Raji (cell line): Measurements from ENCODE around the gene ELOVL2.

Source experiments
- POLR2A ChIP-seq: IDR thresholded peaks from 2 replicates; pipeline ENCODE4 v1.6.1; 2011; ENCODE audit warnings: low read depth, low read length, control low read depth; ENCODE audit not compliant: insufficient read depth

ELOVL2 gene

DNA sequence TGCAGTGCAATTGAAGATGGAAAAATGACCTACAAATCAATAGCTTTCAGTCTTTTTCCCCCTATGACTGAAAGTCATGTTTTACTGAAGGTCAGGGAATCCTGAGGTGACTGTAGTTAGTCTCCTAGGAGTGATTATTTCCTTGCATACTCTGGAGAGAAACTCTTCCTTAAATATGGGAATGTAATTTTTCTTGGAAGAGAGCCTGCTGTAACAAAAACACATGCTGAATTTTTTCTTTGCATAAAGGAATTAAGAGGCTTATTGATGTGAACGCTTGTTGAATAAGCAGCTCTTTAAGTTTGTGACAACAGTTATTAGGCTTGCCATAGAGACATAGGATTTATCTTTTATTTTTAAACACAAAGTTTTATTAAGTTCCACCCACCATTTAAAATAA is 64.5 kb downstream of the ELOVL2 start:
- TF ChIP-seq POLR2A = no peak

DNA sequence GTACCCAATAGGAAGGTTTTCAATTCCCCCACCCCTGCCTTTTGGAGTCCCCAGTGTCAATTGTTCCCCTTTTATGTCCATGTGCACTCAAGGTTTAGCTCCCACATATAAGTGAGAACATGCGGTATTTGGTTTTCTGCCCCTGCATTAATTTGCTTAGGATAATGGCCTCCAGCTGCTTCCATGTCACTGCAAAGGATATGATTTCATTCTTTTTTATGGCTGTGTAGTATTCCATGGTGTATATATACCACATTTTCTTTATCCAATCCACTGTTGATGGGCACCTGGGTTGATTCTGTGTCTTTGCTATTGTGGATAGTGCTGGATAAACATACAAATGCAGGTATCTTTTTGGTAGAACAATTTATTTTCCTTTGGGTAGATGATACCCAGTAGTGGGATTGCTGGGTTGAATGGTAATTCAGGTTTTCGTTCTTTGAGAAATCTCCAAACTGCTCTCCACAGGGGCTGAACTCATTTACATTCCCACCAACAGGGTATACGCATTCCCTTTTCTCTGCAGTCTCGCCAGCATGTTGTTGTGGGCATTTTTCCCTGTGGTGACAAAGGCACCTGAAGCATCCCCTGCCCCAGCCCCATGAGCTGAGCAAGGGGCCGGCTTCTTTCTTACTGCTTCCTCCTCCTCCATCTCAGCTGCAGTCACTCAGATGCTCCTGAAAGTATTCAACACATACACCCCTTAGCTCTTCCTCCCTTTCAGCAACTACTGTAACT is 66.7 kb downstream of the ELOVL2 start:
- TF ChIP-seq POLR2A = no peak

DNA sequence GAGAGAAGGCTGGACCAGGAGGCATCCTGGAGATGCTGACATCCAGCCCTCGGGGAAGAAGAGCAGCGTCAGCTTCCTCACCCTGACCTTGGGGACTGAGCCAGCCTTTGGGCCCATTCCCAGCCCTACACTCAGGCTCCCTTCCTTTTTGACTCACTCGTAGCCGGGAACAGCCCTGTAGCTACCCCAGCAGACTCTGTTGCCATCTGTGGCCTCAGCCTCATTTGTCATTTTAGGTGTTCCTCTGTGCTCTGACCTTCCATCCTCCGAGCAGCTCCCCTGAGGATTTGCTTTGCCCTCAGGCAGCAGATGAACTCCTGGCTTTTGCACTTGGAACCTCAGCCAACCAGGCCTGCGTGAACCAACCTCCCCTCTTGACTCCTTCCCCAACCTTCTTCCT is 67.5 kb downstream of the ELOVL2 start:
- no peak for TF ChIP-seq POLR2A

DNA sequence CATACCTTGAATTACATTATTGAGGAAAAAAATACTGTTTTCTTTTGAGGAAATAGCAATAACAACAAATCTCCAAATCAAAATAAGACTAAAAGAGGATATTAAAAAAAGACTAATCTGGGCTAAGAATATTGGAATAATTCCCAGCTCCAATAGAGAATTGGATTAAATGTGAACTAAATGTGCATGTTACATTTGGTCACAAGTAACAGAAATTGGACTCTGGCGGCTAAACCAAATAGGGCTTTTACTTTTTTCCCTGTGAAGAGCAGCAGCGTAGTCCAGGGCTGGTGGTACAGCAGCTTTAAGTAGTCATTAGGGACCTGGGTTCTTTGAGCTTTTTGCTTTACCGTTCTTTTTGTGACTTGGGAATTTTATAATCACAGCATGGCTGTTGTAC is 71.9 kb downstream of the ELOVL2 start:
- no peak for TF ChIP-seq POLR2A

DNA sequence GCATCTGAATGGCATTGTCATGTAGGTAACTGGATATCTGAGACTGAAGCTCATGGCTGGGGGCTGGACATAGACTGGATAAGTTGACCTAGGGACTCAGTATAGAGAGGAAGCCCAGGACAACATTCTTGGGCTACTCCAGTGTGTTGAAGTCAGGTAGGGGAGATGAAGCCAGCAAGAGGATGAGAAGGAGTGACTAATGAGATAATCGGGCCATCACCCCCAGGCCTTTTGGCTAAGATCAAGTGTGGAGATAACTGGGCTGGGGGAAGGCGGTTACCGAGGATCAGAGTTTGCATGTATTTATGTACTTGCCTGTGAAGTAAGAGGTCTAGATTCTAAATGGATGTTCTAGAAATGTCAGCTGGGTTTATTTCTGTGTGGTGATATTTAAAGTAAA is 73.4 kb downstream of the ELOVL2 start:
- TF ChIP-seq POLR2A = no peak

DNA sequence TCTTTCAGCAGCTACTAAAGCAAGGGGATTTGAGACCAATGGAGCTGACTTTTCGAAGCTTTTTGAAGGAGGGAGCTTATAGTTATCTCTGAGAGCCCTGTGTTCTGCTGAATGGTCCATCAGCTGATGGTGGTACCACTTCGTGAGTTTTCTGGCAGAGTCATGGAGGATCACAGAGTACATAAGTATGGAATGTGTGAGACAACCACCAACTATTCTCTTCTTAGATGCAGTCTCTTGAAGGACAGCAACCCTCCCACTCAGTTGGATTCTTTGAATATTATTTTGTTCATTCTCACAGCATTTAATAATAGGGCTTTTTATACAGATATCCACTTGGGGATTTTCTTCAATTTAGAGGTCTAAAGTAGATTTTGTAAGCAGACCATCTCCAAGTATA is 75.3 kb downstream of the ELOVL2 start:
- TF ChIP-seq POLR2A = no peak

DNA sequence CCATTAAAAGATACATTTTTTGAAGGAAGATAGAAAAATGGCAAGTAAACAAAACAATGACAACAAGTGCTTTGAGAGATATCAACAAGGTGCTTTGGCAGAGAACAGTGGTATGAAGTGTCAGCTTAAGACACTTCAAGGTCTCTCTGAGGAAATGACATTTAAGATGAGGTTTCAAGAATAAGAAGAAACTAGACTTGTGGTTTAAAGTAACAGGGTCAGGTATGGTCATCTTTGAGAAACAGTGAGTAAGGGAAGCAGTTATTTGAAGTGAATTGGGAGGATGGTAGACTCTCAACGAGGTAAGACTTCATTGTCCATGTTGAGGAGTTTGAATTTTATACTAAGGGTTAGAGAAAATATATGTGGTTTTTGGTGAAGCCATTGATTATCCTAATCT is 79.4 kb downstream of the ELOVL2 start:
- no peak for TF ChIP-seq POLR2A

DNA sequence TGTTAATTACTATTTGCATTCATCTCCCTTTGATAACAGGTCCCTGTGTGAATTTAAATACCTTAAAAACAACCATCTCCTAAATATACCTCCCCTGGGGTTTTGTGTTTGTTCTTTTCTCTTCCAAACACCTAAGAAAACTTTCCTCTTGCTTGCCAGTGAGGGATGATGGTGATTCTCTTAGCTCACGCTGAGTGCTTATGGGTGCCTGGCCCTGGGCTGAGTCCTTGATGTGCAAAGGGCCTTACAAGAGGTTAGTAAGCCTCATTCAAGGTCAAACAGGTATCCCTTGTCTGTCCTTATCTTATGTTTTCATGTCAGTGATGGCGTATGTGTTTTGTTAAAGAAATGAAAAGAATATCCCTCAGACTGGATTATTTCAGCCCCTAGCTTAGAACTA is 81.0 kb downstream of the ELOVL2 start:
- TF ChIP-seq POLR2A = no peak

DNA sequence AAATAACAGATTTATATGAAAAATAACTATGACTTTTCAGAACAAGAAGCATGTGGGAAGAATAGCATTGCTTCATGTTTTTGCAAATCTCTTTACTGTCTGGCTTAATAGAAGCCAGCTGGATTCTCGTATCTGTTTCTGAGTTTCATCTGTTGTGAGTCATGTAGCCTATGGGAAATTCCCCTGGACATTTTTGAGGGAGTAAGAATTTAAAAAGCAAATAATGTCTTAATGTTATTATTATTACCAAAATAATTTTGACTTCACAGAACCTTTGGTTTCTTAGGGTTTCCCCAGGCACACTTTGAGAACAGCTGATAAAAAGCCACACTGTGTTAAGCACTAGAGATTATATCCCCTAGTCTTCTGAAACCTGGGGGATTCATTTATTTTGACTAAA is 81.4 kb downstream of the ELOVL2 start:
- TF ChIP-seq POLR2A = no peak

DNA sequence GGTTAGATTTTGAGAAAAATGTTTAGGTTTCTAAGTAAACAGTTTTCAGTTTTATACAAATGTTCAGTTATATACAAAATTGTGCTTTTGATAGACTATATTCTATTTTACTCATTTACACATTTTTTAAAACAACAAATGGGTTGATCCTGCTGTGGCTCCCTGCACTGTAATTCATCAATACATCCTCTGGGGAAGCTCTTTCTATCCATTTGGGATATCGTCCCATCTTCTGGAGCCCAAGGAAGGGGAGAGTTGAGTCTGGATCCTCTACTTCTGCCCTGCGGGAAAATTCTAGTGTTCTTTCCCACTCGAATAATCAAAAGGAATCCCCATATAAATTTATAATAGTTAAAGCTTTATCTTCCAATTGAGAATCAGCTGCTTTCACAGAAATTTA is 82.3 kb downstream of the ELOVL2 start:
- no peak for TF ChIP-seq POLR2A

DNA sequence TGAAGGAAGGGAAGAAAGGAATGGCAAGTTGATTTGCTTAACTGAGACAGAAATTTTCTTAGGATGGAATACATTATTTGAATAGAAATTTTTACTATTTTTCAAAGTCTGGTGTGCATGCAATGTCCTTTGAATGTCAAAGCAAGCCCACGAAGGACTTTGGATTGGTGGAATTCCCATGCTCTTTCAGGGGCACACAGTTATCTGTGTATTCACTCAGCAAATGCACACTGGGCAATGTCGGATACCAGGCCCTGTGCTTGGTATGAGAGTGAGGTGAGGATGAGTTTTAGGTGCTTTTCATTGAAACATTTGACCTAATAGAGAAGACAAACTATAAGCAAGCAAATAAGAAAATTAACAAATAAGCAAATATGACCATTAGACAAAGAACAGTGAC is 83.9 kb downstream of the ELOVL2 start:
- no peak for TF ChIP-seq POLR2A

DNA sequence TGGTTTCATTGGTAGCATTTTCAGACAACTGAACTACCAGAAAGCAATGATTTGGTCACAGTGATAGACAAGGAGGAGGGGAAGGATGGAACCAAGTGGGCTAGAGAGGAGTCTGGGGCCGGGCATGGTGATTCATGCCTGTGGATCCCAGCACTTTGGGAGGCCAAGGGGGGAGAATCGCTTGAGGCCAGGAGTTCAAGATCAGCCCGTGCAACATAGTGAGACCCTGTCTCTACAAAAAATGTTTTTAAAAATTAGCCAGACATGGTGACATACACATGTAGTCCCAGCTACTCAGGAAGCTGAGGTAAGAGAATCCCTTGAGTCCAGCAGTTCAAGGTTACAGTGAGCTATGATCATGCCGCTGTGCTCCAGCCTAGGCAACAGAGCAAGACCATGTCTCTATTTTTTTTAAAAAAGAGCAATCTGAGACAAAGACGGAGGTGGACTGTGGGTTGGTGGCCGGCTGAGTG is 86.7 kb downstream of the ELOVL2 start:
- no peak for TF ChIP-seq POLR2A

DNA sequence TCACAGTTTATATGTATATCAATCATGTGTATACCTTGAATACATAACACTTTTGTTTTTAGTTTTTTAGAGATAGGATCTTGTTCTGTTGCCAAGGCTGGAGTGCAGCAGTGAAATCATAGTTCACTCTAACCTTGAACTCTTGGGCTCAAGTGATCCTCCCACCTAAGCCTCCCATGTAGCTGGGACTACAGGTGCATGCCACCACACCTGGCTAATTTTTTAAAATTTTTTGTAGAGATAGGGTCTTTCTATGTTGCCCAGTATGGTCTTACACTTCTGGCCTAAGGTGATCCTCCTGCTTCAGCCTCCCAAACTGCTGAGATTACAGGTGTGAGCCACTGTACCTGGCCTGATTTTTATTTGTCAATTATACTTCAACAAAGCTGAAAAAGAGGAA is 87.3 kb downstream of the ELOVL2 start:
- TF ChIP-seq POLR2A = no peak

DNA sequence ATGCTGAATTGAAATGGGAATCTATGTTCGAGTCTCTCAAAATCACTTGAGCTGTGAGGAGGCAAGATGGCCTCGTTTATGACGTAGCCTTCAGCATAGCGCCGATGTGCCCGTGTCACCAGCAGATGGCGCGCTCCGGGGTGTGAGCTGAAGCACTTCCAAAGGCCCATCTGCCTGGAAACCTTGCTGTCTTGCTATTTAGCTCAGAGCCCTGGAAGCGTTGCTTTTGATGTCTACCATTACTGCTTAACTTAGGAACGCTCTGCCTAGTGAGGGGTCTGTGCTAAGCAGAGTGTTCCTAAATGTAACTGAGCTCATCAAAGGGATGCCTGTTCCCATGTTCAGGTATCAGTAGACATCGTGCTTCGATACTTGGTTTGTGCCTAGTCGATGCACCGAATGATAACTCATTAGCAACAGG is 89.5 kb downstream of the ELOVL2 start:
- TF ChIP-seq POLR2A = no peak

DNA sequence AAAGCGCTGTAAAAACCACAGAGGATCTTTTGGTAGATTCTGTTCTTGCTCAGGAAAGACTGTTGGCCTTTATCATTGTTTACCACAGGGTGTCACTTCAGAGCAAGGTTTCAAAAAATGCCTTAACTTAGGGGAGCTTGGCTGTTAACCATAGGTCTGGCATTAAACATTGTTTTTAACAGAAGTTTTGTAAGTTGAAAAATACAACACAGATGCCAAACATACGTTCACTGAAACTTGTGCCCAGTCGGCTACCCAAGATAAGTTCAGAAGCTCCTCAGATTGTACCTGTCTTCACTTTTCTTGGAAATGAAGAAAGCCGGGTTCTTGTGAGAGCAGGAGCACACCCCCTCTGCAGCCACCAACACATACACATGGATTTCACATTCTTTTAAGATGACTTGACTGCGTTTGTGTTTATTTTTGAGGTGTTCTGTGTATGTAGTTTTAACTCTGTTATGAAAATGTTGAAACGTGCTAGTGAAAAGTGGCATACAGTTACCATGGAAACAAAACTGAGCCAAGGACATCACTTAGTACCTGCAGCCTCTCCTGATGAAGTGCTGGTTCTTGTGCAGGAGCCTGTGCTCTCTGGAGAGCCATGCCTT is 92.3 kb downstream of the ELOVL2 start:
- no peak for TF ChIP-seq POLR2A

DNA sequence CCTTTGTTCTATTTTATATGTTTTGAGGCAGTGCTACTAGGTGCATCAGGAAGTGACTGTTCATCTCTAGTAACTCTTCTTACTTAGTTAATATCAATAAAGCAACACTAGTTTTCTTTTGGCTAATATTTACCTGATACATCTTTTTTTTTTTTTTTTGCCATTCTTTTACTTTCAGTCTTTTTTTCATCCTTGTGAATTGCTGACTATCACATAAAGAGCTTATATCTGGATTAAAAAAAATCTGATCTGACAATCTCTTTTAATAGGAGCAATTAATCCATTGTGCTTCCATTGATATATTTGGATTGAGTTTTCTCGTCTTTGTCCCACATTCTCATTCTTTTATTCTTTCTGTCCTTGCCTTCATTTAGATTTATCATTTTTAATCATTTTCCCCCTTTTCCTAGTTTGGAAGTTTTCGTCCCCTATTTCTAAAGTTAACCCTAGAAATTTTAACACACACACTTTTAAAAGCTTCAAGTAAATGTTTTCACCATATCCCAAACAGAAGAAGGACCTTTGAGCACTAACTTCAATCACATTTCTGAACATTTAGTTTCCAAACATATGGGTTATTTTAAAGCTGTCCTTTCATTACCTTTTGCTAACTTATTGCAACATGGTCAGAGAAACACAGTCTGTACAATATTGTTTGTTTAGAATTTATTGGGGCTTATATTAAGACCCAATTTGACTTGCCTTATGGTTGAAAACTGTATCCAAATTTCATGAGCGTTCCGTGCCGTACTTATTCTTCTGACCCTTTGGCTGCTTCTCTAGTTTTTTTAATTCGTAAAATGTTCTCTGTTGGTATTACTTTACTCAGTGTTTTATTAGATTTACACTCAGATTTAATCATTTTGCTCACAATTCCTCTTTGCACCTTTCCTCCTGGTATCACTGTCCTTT is 94.3 kb downstream of the ELOVL2 start:
- TF ChIP-seq POLR2A = no peak
